Prostate gland (tissue), 2 donors: ENCODE results near the gene HPS4.

Source experiments
- POLR2A ChIP-seq: fragments of 450-650 bp; IDR thresholded peaks from one replicate; pipeline ENCODE4 v1.6.1; 2016; ENCODE audit warnings: antibody characterized with exemption, mild to moderate bottlenecking
- POLR2AphosphoS5 ChIP-seq: sonication (generic); formaldehyde crosslinking; IDR thresholded peaks from one replicate; pipeline ENCODE4 v1.6.1; 2017; ENCODE audit warnings: antibody characterized with exemption
- TF ChIP-seq, protein P1 (sequence below), 4 experiments: fragments of 200-600 bp in 2 of 4; fragments of 450-650 bp in 2 of 4; sonication (generic) in 2 of 4; IDR thresholded peaks; 1 replicate in 3 of 4; 2 replicates in 1 of 4; pipeline ENCODE4 v1.5.1; 2016 to 2019; ENCODE audit warnings: antibody characterized with exemption in 4 of 4, mild to moderate bottlenecking in 2 of 4, moderate library complexity in 2 of 4

- TF ChIP-seq, protein P1, sequence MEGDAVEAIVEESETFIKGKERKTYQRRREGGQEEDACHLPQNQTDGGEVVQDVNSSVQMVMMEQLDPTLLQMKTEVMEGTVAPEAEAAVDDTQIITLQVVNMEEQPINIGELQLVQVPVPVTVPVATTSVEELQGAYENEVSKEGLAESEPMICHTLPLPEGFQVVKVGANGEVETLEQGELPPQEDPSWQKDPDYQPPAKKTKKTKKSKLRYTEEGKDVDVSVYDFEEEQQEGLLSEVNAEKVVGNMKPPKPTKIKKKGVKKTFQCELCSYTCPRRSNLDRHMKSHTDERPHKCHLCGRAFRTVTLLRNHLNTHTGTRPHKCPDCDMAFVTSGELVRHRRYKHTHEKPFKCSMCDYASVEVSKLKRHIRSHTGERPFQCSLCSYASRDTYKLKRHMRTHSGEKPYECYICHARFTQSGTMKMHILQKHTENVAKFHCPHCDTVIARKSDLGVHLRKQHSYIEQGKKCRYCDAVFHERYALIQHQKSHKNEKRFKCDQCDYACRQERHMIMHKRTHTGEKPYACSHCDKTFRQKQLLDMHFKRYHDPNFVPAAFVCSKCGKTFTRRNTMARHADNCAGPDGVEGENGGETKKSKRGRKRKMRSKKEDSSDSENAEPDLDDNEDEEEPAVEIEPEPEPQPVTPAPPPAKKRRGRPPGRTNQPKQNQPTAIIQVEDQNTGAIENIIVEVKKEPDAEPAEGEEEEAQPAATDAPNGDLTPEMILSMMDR (IDR thresholded peaks at IDR 0.05): no peak
- TF ChIP-seq POLR2A (no peak), POLR2AphosphoS5 (no peak)
These were observed 2.8 kb upstream of the HPS4 start for GRCh38 chr22:26486394-26486793.
